ENCODE measurements around the gene CYP21A2.
"Not testable (repeated sequence)": the region's sequence is repeated elsewhere in the genome, so short reads cannot be mapped to it uniquely, and the experiment has no call there.

GRCh38 chr6:32005991-32006529, 32.2 kb upstream of the CYP21A2 start:
- not testable (repeated sequence) for TF ChIP-seq CTCF (conservative IDR thresholded peaks at IDR 0.05); EZH2 (IDR thresholded peaks at IDR 0.05; ENCODE audit: low read depth)

Measured in PC-9 (cell line).